ENCODE results near the gene HMCN2. TPM values are rescaled to one million over a fixed set of nuclear protein-coding genes. Genes with fewer than 3 reads are reported as not detected.

The HMCN2 gene
- total RNA-seq, 1 experiment from 2014 or later: 8.6 TPM

DNA sequence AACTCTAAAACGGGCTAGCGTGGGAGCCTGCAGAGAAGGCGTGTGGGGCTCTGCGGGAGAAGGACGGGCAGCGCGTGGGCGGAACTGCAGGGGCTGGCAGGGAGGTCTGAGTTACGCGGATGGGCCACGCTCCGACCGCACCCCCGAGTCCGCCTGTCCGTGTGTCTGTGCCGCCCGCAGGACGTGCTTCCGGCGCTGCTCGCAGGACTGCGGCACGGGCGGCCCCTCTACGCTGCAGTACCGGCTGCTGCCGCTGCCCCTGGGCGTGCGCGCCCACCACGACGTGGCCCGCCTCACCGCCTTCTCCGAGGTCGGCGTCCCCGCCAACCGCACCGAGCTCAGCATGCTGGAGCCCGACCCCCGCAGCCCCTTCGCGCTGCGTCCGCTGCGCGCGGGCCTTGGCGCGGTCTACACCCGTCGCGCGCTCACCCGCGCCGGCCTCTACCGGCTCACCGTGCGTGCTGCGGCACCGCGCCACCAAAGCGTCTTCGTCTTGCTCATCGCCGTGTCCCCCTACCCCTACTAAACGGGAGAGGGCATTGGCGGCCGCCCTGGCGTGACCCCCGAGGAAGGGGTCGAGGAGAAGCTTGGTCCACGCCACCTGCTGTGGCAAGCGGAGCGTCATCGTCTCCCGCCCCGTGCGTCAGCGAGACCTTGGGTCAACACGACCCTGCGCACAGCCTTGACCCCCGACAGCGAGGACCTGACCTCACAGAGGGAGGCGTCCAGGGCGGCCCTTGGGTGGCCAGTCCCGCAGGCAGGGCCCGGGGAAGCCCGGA is 167.8 kb downstream of the HMCN2 start:
- Mint-ChIP-seq H3K27me3 (ENCODE audit: low read depth) (peaks cover 50% of the 10 kb centered on the region), H3K4me3 (peak overlapping the region; percentile 46 to 74), H3K27ac (no peak overlapping the region), H3K36me3 (ENCODE audit: insufficient read depth in 1 of 3, low read depth in 3 of 3) (peaks cover 0 to 5% (median 2%) of the 10 kb centered on the region in 3 experiments; a peak in 2 of 7 replicates), H3K4me1 (peaks cover 6 to 17% of the 10 kb centered on the region in 2 experiments), H3K9me3 (no peaks in the 10 kb centered on the region; a peak in 2 of 5 replicates)
- Histone ChIP-seq H3K18ac (ENCODE audit: insufficient read length, low read depth, low read length) (peak overlapping the region; percentile 52), H2AFZ (ENCODE audit: low read length) (no peak overlapping the region), H3K4me1 (ENCODE audit: insufficient read depth, low read length) (no peaks in the 10 kb centered on the region), H3K23ac (ENCODE audit: insufficient read length, low read depth, low read length) (no peak overlapping the region), H3K79me1 (ENCODE audit: insufficient read depth, low read depth, low read length, poor library complexity, severe bottlenecking) (no peaks in the 10 kb centered on the region), H2BK15ac (ENCODE audit: low read depth, low read length) (no peak overlapping the region), H3K27me3 (ENCODE audit: insufficient read depth, low read length) (no peaks in the 10 kb centered on the region; the same call in 1 of the 2 replicates), H3K4ac (ENCODE audit: low read depth, low read length) (no peak overlapping the region), H2AK5ac (ENCODE audit: insufficient read length, low read length) (no peak overlapping the region), H3K79me2 (ENCODE audit: insufficient read depth, low read length) (no peaks in the 10 kb centered on the region), H3K4me2 (ENCODE audit: insufficient read depth, insufficient read length, low read length) (peak overlapping the region; percentile 40), H3K9me3 (ENCODE audit: control insufficient read depth, low read depth, low read length) (no peaks in the 10 kb centered on the region), H3K9ac (ENCODE audit: extremely low read depth, insufficient read length, low read length) (no peak overlapping the region), H2BK12ac (ENCODE audit: insufficient read length, low read depth, low read length) (no peak overlapping the region), H2BK5ac (ENCODE audit: insufficient read length, low read length) (no peak overlapping the region), H3K14ac (ENCODE audit: insufficient read depth, low read length) (peak overlapping the region; percentile 55; the same call in 1 of the 2 replicates), H3T11ph (ENCODE audit: low read length) (no peak overlapping the region), H4K20me1 (ENCODE audit: control insufficient read depth, insufficient read depth, insufficient read length) (no peaks in the 10 kb centered on the region), H2BK20ac (ENCODE audit: low read depth, low read length, poor library complexity, severe bottlenecking) (no peak overlapping the region), H4K8ac (replicated peaks; ENCODE audit: insufficient read length, low read depth, low read length) (no peak overlapping the region), H3K23me2 (ENCODE audit: insufficient read length, low read depth, low read length, poor library complexity, severe bottlenecking) (peaks cover 4% of the 10 kb centered on the region), H3K27ac (ENCODE audit: insufficient read length, low read depth, low read length) (no peak overlapping the region), H2BK120ac (ENCODE audit: low read depth, low read length, poor library complexity, severe bottlenecking) (no peak overlapping the region), H4K91ac (ENCODE audit: insufficient read length, low read depth, low read length) (no peak overlapping the region), H3K56ac (ENCODE audit: insufficient read length, low read depth, low read length) (no peak overlapping the region), H4K5ac (ENCODE audit: insufficient read length, low read depth, low read length) (no peak overlapping the region)
- WGBS (ENCODE audit: extremely low coverage, insufficient read length, low lambda C conversion rate): no CpG with 5 or more reads among the region's 92 CpGs
- TF ChIP-seq, protein P1, sequence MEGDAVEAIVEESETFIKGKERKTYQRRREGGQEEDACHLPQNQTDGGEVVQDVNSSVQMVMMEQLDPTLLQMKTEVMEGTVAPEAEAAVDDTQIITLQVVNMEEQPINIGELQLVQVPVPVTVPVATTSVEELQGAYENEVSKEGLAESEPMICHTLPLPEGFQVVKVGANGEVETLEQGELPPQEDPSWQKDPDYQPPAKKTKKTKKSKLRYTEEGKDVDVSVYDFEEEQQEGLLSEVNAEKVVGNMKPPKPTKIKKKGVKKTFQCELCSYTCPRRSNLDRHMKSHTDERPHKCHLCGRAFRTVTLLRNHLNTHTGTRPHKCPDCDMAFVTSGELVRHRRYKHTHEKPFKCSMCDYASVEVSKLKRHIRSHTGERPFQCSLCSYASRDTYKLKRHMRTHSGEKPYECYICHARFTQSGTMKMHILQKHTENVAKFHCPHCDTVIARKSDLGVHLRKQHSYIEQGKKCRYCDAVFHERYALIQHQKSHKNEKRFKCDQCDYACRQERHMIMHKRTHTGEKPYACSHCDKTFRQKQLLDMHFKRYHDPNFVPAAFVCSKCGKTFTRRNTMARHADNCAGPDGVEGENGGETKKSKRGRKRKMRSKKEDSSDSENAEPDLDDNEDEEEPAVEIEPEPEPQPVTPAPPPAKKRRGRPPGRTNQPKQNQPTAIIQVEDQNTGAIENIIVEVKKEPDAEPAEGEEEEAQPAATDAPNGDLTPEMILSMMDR (conservative IDR thresholded peaks at IDR 0.05): peak; percentile 78
- peak; percentile 79 for DNase-seq

Measured in H9 (cell line).